Mesenchymal stem cell (in vitro differentiated cells and primary cell): ENCODE measurements around the gene BLTP3B.

ENCODE experiments used
- DNase-seq: peaks from one replicate; pipeline ENCODE4 v3.0.0-alpha.2; 2013
- H2AFZ ChIP-seq: one replicate; pipeline ENCODE4 v1.6.1; 2013; ENCODE audit warnings: low read depth, mild to moderate bottlenecking, control low read depth, inconsistent platforms, low read length, moderate library complexity
- H2AK5ac ChIP-seq: 2 replicates; pipeline ENCODE4 v1.6.1; 2013; ENCODE audit warnings: low read length, moderate library complexity, mild to moderate bottlenecking, inconsistent platforms; ENCODE audit not compliant: severe bottlenecking
- H2BK120ac ChIP-seq: one replicate; pipeline ENCODE4 v1.6.1; 2013; ENCODE audit warnings: low read depth, mild to moderate bottlenecking, inconsistent platforms, low read length, moderate library complexity
- H2BK12ac ChIP-seq, 2 experiments: one replicate each; pipeline ENCODE4 v1.6.1; 2013; ENCODE audit warnings: inconsistent platforms in 2 of 2, low read length in 2 of 2, mild to moderate bottlenecking in 2 of 2, moderate library complexity in 2 of 2, control low read depth in 1 of 2
- H2BK15ac ChIP-seq: one replicate; pipeline ENCODE4 v1.6.1; 2013; ENCODE audit warnings: mild to moderate bottlenecking, low read depth, inconsistent platforms; ENCODE audit not compliant: poor library complexity, severe bottlenecking
- H2BK5ac ChIP-seq: 2 replicates; pipeline ENCODE4 v1.6.1; 2013; ENCODE audit warnings: low read depth, mild to moderate bottlenecking, low read length, control low read depth, inconsistent platforms; ENCODE audit not compliant: poor library complexity, severe bottlenecking
- H3K14ac ChIP-seq, 2 experiments: one replicate each; pipeline ENCODE4 v1.6.1; 2013; ENCODE audit warnings: inconsistent platforms in 2 of 2, low read length in 2 of 2, control low read depth in 1 of 2, mild to moderate bottlenecking in 1 of 2, moderate library complexity in 1 of 2
- H3K18ac ChIP-seq, 2 experiments: one replicate each; pipeline ENCODE4 v1.6.1; 2013; ENCODE audit warnings: inconsistent platforms in 2 of 2, low read length in 2 of 2, control low read depth in 1 of 2, low read depth in 1 of 2, mild to moderate bottlenecking in 1 of 2
- H3K23ac ChIP-seq, 2 experiments: one replicate each; pipeline ENCODE4 v1.6.1; 2013; ENCODE audit warnings: inconsistent platforms in 2 of 2, low read length in 2 of 2, mild to moderate bottlenecking in 2 of 2, moderate library complexity in 2 of 2, control low read depth in 1 of 2
- H3K27ac ChIP-seq: 2 replicates; pipeline ENCODE4 v1.5.1; 2013; ENCODE audit warnings: mild to moderate bottlenecking, moderate library complexity, low read length, control low read depth, inconsistent platforms; ENCODE audit not compliant: poor library complexity, severe bottlenecking
- H3K27me3 ChIP-seq, 2 experiments: 2 replicates each; pipeline versions ENCODE4 v1.6.1 to v1.7.0; 2013; ENCODE audit warnings: low read length in 2 of 2, mild to moderate bottlenecking in 2 of 2, moderate library complexity in 2 of 2, control low read depth in 1 of 2, inconsistent platforms in 1 of 2; ENCODE audit not compliant: control insufficient read depth in 1 of 2, insufficient read depth in 1 of 2
- H3K36me3 ChIP-seq, 2 experiments: 2 replicates each; pipeline versions ENCODE4 v1.6.1 to v1.7.0; 2013; ENCODE audit warnings: low read length in 2 of 2, control low read depth in 1 of 2, inconsistent platforms in 1 of 2, low read depth in 1 of 2, mild to moderate bottlenecking in 1 of 2; ENCODE audit not compliant: insufficient read depth in 2 of 2, control insufficient read depth in 1 of 2
- H3K4ac ChIP-seq, 2 experiments: one replicate each; pipeline ENCODE4 v1.6.1; 2013; ENCODE audit warnings: inconsistent platforms in 2 of 2, low read length in 2 of 2, mild to moderate bottlenecking in 2 of 2, moderate library complexity in 2 of 2, control low read depth in 1 of 2, low read depth in 1 of 2
- H3K4me1 ChIP-seq: 2 replicates; pipeline ENCODE4 v1.6.1; 2013; ENCODE audit warnings: low read depth, low read length, control low read depth; ENCODE audit not compliant: control insufficient read depth, insufficient read depth
- H3K4me2 ChIP-seq: 2 replicates; pipeline ENCODE4 v1.6.1; 2013; ENCODE audit warnings: low read length, mild to moderate bottlenecking, inconsistent platforms; ENCODE audit not compliant: poor library complexity, severe bottlenecking
- H3K4me3 ChIP-seq, 2 experiments: 2 replicates each; pipeline versions ENCODE4 v1.5.1 to v1.7.0; 2013; ENCODE audit warnings: low read length in 2 of 2, mild to moderate bottlenecking in 2 of 2, control low read depth in 1 of 2, low read depth in 1 of 2; ENCODE audit not compliant: insufficient read depth in 1 of 2
- H3K79me1 ChIP-seq: replicated peaks from 2 replicates; pipeline ENCODE4 v1.6.1; 2013; ENCODE audit warnings: mild to moderate bottlenecking, control low read depth, low read length, inconsistent platforms; ENCODE audit not compliant: poor library complexity, severe bottlenecking
- H3K9ac ChIP-seq: 2 replicates; pipeline ENCODE4 v1.7.0; 2013; ENCODE audit warnings: mild to moderate bottlenecking, low read length, moderate library complexity
- H3K9me3 ChIP-seq: 2 replicates; pipeline ENCODE4 v1.7.0; 2013; ENCODE audit warnings: mild to moderate bottlenecking, low read length; ENCODE audit not compliant: control insufficient read depth
- H4K8ac ChIP-seq: one replicate; pipeline ENCODE4 v1.6.1; 2013; ENCODE audit warnings: inconsistent platforms, mild to moderate bottlenecking, low read length, moderate library complexity
- H4K91ac ChIP-seq: one replicate; pipeline ENCODE4 v1.6.1; 2013; ENCODE audit warnings: mild to moderate bottlenecking, low read length, inconsistent platforms
- WGBS: methylation state at CpG from one replicate; pipeline ENCODE4 v1.1.7; 2013; ENCODE audit warnings: mixed read lengths; 5-methylcytosine and 5-hydroxymethylcytosine counted together

Gene BLTP3B

GRCh38 chr12:100114574-100114973, 28.1 kb downstream of the BLTP3B start:
- Histone ChIP-seq H4K91ac (no peak overlapping the region), H3K4me1 (peaks cover 1% of the 10 kb centered on the region), H3K14ac (no peak overlapping the region), H3K9me3 (no peaks in the 10 kb centered on the region), H4K8ac (no peak overlapping the region), H2BK5ac (no peak overlapping the region), H2BK12ac (no peak overlapping the region), H2AK5ac (no peak overlapping the region), H3K4me2 (no peak overlapping the region), H3K18ac (no peak overlapping the region), H2AFZ (no peak overlapping the region), H2BK120ac (no peak overlapping the region), H3K4ac (no peak overlapping the region), H3K79me1 (peaks cover 30% of the 10 kb centered on the region), H3K27ac (no peak overlapping the region), H3K9ac (no peak overlapping the region), H3K36me3 (peaks cover 0 to 7% of the 10 kb centered on the region in 2 experiments), H2BK15ac (no peak overlapping the region), H3K27me3 (no peaks in the 10 kb centered on the region), H3K4me3 (no peak overlapping the region), H3K23ac (no peak overlapping the region)
- DNase-seq: no peak

- DNase-seq: no peak
- WGBS: 100% methylated on average over 4 of the region's 4 CpGs
- H3K27me3 ChIP-seq: no peaks in the 10 kb centered on the region
Measured at GRCh38 chr12:100110276-100110675, 32.4 kb downstream of the BLTP3B start.

GRCh38 chr12:100106861-100107260, 35.8 kb downstream of the BLTP3B start:
- Histone ChIP-seq H3K14ac (no peak overlapping the region), H3K4me2 (no peak overlapping the region), H2BK15ac (no peak overlapping the region), H2BK120ac (no peak overlapping the region), H3K4ac (no peak overlapping the region), H4K8ac (no peak overlapping the region), H2AFZ (no peak overlapping the region), H3K23ac (no peak overlapping the region), H3K9me3 (no peaks in the 10 kb centered on the region), H2AK5ac (no peak overlapping the region), H3K18ac (no peak overlapping the region), H3K4me3 (no peak overlapping the region), H4K91ac (no peak overlapping the region), H3K36me3 (peaks cover under 1 to 31% of the 10 kb centered on the region in 2 experiments), H3K4me1 (no peaks in the 10 kb centered on the region), H3K9ac (no peak overlapping the region), H3K27ac (no peak overlapping the region), H3K79me1 (peaks cover 15% of the 10 kb centered on the region), H3K27me3 (no peaks in the 10 kb centered on the region), H2BK12ac (no peak overlapping the region), H2BK5ac (no peak overlapping the region)
- WGBS: 87% methylated on average over 3 of the region's 6 CpGs
- DNase-seq: no peak

More at GRCh38 chr12:100110276-100110675, 32.4 kb downstream of the BLTP3B start:
- Histone ChIP-seq H2AFZ (no peak overlapping the region), H4K8ac (no peak overlapping the region), H3K79me1 (peaks cover 23% of the 10 kb centered on the region), H4K91ac (no peak overlapping the region), H2BK15ac (no peak overlapping the region), H3K27ac (no peak overlapping the region), H3K36me3 (peaks cover 0 to 25% of the 10 kb centered on the region in 2 experiments), H3K4me1 (peaks cover 1% of the 10 kb centered on the region), H3K9me3 (no peaks in the 10 kb centered on the region), H2AK5ac (no peak overlapping the region), H3K23ac (no peak overlapping the region), H3K14ac (no peak overlapping the region), H3K4ac (no peak overlapping the region), H2BK120ac (no peak overlapping the region), H3K4me3 (no peak overlapping the region), H2BK12ac (no peak overlapping the region), H3K9ac (no peak overlapping the region), H3K4me2 (no peak overlapping the region), H3K18ac (no peak overlapping the region), H2BK5ac (no peak overlapping the region)

GRCh38 chr12:100105661-100106060, 37.0 kb downstream of the BLTP3B start:
- peaks cover 4 to 43% of the 10 kb centered on the region in 2 experiments for H3K36me3 ChIP-seq
- H2BK120ac ChIP-seq: no peak overlapping the region
- no peak overlapping the region for H2BK12ac ChIP-seq
- H3K4me3 ChIP-seq: no peak overlapping the region
- H4K91ac ChIP-seq: no peak overlapping the region
- H3K23ac ChIP-seq: no peak overlapping the region
- H3K14ac ChIP-seq: no peak overlapping the region
- H3K27me3 ChIP-seq: no peaks in the 10 kb centered on the region
- no peak overlapping the region for H3K4ac ChIP-seq
- no peaks in the 10 kb centered on the region for H3K4me1 ChIP-seq
- no peak overlapping the region for H3K18ac ChIP-seq
- H3K9me3 ChIP-seq: no peaks in the 10 kb centered on the region
- peaks cover 11% of the 10 kb centered on the region for H3K79me1 ChIP-seq
- 95% methylated on average over 3 of the region's 4 CpGs for WGBS
- no peak for DNase-seq
- H2AFZ ChIP-seq: no peak overlapping the region
- no peak overlapping the region for H2BK5ac ChIP-seq
- H2BK15ac ChIP-seq: no peak overlapping the region
- no peak overlapping the region for H4K8ac ChIP-seq
- no peak overlapping the region for H3K27ac ChIP-seq
- no peak overlapping the region for H2AK5ac ChIP-seq
- H3K9ac ChIP-seq: no peak overlapping the region
- H3K4me2 ChIP-seq: no peak overlapping the region
